Esophagus squamous epithelium (tissue), 5 donors: ENCODE data around the gene ANKRD65. TPM values are rescaled to one million over a fixed set of nuclear protein-coding genes. Genes with fewer than 3 reads are reported as not detected.

Experiments used
- DNase-seq: peaks from one replicate; lab custom pipeline; 2025; lab: John Stamatoyannopoulos, UW
- H3K27ac ChIP-seq, 4 donors: fragments of 200-600 bp; sonication (generic); one replicate each; pipeline ENCODE4 v1.5.1; 2016 to 2019; ENCODE audit warnings: mild to moderate bottlenecking in 1 of 4
- H3K27me3 ChIP-seq, 4 donors: fragments of 200-600 bp; sonication (generic); 1 replicate in 3 of 4; 2 replicates in 1 of 4; pipeline versions ENCODE4 v1.5.1 to v1.6.0; 2017 to 2021; ENCODE audit warnings: antibody characterized with exemption in 1 of 4
- H3K36me3 ChIP-seq, 3 donors: fragments of 200-600 bp; sonication (generic); one replicate each; pipeline ENCODE4 v1.5.1; 2016 to 2019
- H3K4me1 ChIP-seq, 3 donors: fragments of 200-600 bp; sonication (generic); one replicate each; pipeline ENCODE4 v1.5.1; 2017 to 2019
- H3K4me3 ChIP-seq, 4 donors: fragments of 200-600 bp; sonication (generic); 1 replicate in 3 of 4; 2 replicates in 1 of 4; pipeline ENCODE4 v1.5.1; 2016 to 2019; ENCODE audit warnings: mild to moderate bottlenecking in 2 of 4, moderate library complexity in 1 of 4
- H3K9me3 ChIP-seq, 3 donors: fragments of 200-600 bp; sonication (generic); one replicate each; pipeline ENCODE4 v1.5.1; 2016 to 2019
- CTCF ChIP-seq, 6 experiments: fragments of 450-650 bp in 4 of 6; fragments of 200-600 bp in 2 of 6; sonication (generic) in 2 of 6; IDR thresholded peaks; one replicate each; pipeline ENCODE4 v1.5.1; 2016 to 2019; ENCODE audit warnings: antibody characterized with exemption in 6 of 6, mild to moderate bottlenecking in 4 of 6, moderate library complexity in 4 of 6
- POLR2A ChIP-seq, 4 donors: fragments of 450-650 bp; IDR thresholded peaks; one replicate each; pipeline ENCODE4 v1.6.1; 2017; ENCODE audit warnings: antibody characterized with exemption in 4 of 4, mild to moderate bottlenecking in 4 of 4, moderate library complexity in 3 of 4
- WGBS, 2 donors: methylation state at CpG; one replicate each; pipeline ENCODE4 v1.1.5; 2018; 5-methylcytosine and 5-hydroxymethylcytosine counted together
- intact Hi-C: fragments of 100-400 bp; cut with DNase I; formaldehyde crosslinking; loops from one replicate; pipeline ENCODE4 v1.15.0; 2022
- total RNA-seq, 4 donors: library from RNA; depleted of rRNA; stranded (reverse); fragments of >200 nt; gene quantifications; one replicate each; pipeline ENCODE4 v1.1.0, GENCODE V29; 2016
- donor health status: DM: yes; HTN: yes; CAD: no.

The ANKRD65 gene
- total RNA-seq, 4 donors from 2014 or later: 4.7 to 28.3 (median 14.4) TPM

- Histone ChIP-seq H3K4me1 (peaks cover 22 to 66% (median 23%) of the 10 kb centered on the region in 3 donors), H3K27ac (peak within 1 kb of the TSS; percentile 88 to 94 (median 92)), H3K9me3 (no peaks in the 10 kb centered on the region), H3K36me3 (peaks cover 0 to 80% (median 32%) of the 10 kb centered on the region in 3 donors), H3K27me3 (no peaks in the 10 kb centered on the region), H3K4me3 (peak within 1 kb of the TSS; percentile 91 to 99 (median 97))
- TF ChIP-seq POLR2A (IDR thresholded peaks at IDR 0.05): peak in 2 of 4 donors; percentile 51 to 64
- peak; percentile 56 to 80 (median 76) for TF ChIP-seq CTCF (IDR thresholded peaks at IDR 0.05)
- DNase-seq: peak; percentile 94
- WGBS, 2 donors: no CpG with 5 or more reads among the region's 86 CpGs
- intact Hi-C loops: no loop called here
Observed at GRCh38 chr1:1399187-1399871, 21.7 kb downstream of the ANKRD65 start, which contains the start of gene CCNL2. Gene CCNL2, minus strand, starts transcription at chr1:1399335. Its CDS starts 29 bp downstream, at chr1:1399306.

- WGBS, 2 donors: 0% methylated on average over 14 of the region's 54 CpGs; no CpG with 5 or more reads in 1 of the 2 donors
- Histone ChIP-seq H3K9me3 (no peaks in the 10 kb centered on the region), H3K4me3 (peak overlapping the region; percentile 91 to 99 (median 97)), H3K27ac (peak overlapping the region; percentile 88 to 94 (median 92)), H3K4me1 (peaks cover 22 to 66% (median 23%) of the 10 kb centered on the region in 3 donors), H3K27me3 (no peaks in the 10 kb centered on the region), H3K36me3 (peaks cover under 1 to 80% (median 34%) of the 10 kb centered on the region in 3 donors)
- intact Hi-C loops: no loop called here
- DNase-seq: no peak
- TF ChIP-seq POLR2A (IDR thresholded peaks at IDR 0.05): no peak
- TF ChIP-seq CTCF (IDR thresholded peaks at IDR 0.05): no peak
Observed at GRCh38 chr1:1398677-1399186, 22.3 kb downstream of the ANKRD65 start.

- H3K9me3 ChIP-seq: no peaks in the 10 kb centered on the region
- no peaks in the 10 kb centered on the region for H3K27me3 ChIP-seq
- H3K36me3 ChIP-seq: peaks cover 8 to 80% (median 36%) of the 10 kb centered on the region in 3 donors
- 31 to 63% methylated on average over 13 to 17 of the region's 19 CpGs for WGBS, 2 donors
- H3K4me3 ChIP-seq: peak overlapping the region; percentile 91 to 99 (median 97)
- H3K27ac ChIP-seq: peak overlapping the region in 3 of 4 donors; percentile 88 to 94 (median 94)
- H3K4me1 ChIP-seq: peaks cover 22 to 62% (median 23%) of the 10 kb centered on the region in 3 donors
- DNase-seq: no peak
- intact Hi-C loops: no loop called here
- no peak for TF ChIP-seq CTCF (IDR thresholded peaks at IDR 0.05)
- no peak for TF ChIP-seq POLR2A (IDR thresholded peaks at IDR 0.05)
Observed at GRCh38 chr1:1397839-1398523, 23.1 kb downstream of the ANKRD65 start.

- H3K27me3 ChIP-seq: no peaks in the 10 kb centered on the region
- TF ChIP-seq CTCF (IDR thresholded peaks at IDR 0.05) (no peak), POLR2A (IDR thresholded peaks at IDR 0.05) (no peak)
- peaks cover 33 to 81% (median 62%) of the 10 kb centered on the region in 3 donors for H3K36me3 ChIP-seq
- no peak overlapping the region for H3K27ac ChIP-seq
- H3K9me3 ChIP-seq: no peaks in the 10 kb centered on the region
- H3K4me3 ChIP-seq: no peak overlapping the region
- 89 to 90% methylated on average over 11 of the region's 11 CpGs for WGBS, 2 donors
- intact Hi-C loops: no loop called here
- peaks cover 11 to 36% (median 15%) of the 10 kb centered on the region in 3 donors for H3K4me1 ChIP-seq
- no peak for DNase-seq
Observed at GRCh38 chr1:1395166-1395565, 25.9 kb downstream of the ANKRD65 start.
